ENCODE results near the gene OR4Q3.
"Not testable (repeated sequence)": the region's sequence is repeated elsewhere in the genome, so short reads cannot be mapped to it uniquely, and the experiment has no call there.

Gene OR4Q3

DNA sequence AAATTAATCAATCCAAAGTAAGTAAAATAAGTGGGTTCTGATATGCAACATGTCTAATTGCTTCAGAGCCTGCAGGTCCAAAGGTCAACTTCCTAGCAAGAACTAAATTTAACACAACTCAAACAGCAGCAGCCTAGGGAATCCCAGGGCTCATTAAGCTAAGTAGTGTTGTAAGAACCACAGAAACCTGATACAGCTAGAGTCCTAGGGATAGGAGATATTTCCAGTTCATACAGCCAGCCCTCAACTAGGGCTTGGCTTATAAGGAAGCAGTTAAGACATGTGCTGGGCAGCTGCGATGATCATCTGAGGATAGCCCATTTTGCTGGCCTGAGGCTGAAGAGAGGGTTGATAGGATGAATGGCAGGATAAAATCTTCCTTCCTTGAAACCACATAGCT is at the start of gene OR4Q3:
OR4Q3 (plus strand) TSS at position 316 of the 400 bp plus-strand sequence.
- no peak for DNase-seq (ENCODE audit: low spot score)

DNA sequence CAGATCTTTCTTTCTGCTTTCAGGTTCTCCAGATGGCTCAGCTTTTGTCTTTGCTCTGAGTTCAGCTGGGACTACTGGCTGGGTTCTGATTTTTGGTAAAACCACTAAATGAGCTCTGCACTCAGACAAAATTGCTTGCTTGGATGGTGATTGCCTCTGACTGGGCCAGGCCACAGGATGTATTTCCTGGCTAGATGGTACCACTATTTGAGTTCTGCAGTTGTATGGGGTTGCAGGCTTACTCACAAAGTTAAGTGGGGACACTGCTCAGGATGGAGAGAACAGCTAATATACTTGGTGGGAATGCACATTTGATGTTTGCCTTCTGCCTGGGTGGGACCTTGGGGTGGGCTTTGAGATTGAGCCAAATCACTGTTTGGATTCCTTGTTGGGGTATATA is 14.0 kb upstream of the OR4Q3 start:
- DNase-seq (ENCODE audit: low spot score) = no peak

DNA sequence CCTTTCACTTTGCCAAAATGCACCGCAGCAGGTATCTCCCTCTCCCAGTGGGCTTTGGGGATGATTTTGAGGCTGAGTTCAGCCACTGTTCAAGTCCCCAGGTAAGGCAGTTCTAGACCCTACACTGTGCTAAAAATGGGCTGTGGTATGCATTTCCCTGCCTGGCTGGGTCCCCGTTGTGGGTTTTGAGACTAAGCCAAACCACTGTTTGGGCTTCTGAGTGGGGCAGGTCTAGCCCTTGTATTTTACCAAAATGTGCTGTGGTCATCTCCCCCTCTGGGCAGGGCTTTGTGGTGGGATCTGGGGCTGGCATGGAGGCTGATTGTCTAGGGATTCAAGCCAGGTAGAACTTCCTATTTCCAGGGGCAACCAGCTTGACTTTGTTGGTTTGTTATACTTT is 13.6 kb upstream of the OR4Q3 start:
- no peak for DNase-seq (ENCODE audit: low spot score)

DNA sequence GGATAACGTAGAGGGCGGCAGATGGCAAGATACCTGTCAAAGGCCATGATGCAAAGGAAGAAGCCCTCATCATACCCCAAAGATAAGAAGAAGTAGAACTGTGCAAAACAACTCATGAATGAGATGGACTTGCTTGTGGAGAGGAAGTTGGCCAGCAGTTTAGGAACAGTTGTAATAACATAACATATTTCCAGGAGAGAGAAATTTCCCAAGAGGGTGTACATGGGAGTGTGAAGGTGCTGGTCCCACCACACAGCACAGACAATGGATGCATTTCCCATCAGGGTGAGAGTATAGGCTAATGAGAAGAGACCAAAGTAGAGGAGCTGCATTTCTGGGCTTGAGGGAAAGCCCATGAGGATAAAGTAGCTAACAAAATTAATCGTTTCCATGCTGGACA is 9.5 kb upstream of the OR4Q3 start:
- not testable (repeated sequence) for DNase-seq (ENCODE audit: low spot score)

DNA sequence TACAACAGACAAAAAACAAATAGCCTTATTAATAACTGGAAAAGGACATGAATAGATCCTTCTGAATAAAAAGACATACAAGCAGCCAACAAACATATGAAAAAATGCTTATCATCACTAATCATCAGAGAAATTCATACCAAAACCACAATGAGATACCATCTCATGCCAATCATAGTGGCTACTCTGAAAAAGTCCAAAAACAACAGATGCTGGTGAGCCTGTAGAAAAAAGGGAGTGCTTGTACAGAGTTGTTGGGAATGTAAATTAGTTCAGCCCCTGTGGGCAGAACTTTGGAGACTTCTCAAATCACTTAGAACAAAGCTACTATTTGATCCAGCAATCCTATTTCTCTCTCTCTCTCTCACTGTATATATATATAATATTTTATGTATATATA is 8.9 kb downstream of the OR4Q3 start:
- DNase-seq (ENCODE audit: low spot score) = not testable (repeated sequence)

DNA sequence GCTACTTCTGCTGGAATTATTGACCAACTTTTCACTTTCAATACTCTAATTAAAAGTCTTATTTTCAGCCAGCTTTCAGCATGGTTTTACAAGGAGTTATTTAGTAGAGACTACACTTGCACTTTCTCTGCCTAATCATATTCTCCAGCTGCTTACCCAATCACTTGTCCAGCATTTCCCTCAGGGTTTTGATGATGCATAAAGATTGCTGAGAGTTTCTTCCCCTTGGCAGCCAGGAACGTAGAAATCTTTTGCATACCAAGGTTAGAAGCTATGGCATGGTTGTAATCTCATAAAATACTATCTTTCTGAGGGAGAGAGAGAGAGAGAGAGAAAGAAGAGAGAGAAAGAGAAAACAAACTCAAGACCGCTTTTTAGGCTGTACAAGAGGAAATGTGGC is 10.8 kb downstream of the OR4Q3 start:
- no peak for DNase-seq (ENCODE audit: low spot score)

DNA sequence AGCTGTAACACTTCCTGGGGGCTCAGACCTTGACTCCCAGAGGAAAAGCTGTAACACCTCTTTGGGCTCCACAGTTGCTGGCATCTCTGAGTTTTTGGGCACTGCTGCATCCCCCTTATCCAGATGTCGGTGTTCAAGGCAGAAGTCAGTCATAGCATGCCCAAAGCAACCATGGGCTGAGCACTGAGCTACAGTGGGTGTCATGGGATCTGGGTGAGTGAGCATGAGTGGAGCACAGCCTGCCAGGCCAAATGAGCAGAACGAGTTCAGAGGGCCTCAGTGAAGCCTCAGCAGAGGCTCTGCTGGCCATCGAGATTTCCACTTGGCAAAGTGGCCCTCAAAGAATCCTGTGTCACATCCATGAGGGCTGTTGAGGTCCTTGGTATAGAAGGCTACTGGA is 28.1 kb downstream of the OR4Q3 start:
- DNase-seq (ENCODE audit: low spot score) = not testable (repeated sequence)

DNA sequence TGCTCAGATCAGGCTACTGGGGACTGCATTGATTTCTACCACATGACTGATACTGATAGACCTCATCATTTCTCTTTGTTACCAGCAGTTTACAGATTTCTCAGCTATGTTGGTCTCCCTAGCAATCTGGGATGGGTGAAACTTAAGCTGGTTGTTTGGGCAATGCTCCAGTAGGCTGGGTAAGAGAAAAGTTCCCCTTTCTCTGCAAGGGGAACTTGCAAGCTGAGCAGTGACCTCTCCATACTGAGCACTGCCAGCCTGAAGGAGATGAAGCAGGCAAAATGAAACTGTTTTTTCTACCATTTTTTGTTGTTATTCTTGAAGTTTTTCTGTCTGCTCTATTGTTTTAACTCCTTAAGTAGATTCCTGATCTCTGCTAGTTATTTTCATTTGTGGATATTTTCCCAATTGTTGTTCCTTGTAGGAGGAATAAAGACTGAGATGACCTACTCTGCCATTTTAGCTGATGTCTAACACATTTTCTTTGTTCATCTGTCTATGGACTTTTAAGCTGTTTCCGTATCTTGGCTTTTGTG is 28.6 kb downstream of the OR4Q3 start:
- DNase-seq (ENCODE audit: low spot score) = no peak

DNA sequence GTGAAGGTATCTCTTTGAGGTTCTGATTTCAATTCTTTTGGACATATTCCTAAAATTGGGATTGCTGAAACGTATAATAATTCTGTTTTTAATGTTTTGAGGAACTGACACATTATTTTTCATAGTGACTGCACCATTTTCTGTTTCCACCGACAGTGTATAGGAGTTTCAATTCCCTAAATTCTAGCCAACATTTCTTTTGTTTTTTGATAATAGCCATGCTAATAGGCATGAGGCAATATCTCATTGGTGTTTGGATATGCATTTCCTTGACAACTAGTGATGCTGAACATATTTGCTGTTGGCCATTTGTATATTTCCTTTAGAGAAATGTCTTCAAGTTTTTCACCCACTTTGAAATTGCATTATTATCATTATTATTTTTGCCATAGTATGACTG is 29.1 kb downstream of the OR4Q3 start:
- DNase-seq (ENCODE audit: low spot score) = not testable (repeated sequence)

DNA sequence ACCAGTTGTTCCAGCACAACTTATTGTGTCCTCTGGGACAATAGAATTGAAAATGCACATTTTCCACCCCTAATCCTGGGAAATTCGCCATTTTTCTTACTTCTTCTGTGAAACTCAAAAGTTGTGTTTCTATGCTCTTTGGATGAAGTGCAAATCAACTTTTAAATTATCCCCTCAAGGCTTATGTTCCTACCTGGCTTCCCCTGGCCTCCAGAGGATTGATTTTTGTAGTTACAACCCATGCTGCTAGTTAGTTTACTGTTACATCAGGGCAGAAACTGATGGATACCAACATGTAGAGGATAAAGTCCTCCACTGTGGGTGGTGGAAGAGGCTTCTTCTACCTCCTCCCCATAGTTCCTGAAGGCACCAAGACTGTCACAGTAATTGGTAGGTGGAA is 29.8 kb downstream of the OR4Q3 start, which contains the start of gene OR4M1:
OR4M1 (plus strand) TSS at position 301 of the 400 bp plus-strand sequence. CDS start 6,819 bp downstream, outside the sequence.
- DNase-seq (ENCODE audit: low spot score) = not testable (repeated sequence)

DNA sequence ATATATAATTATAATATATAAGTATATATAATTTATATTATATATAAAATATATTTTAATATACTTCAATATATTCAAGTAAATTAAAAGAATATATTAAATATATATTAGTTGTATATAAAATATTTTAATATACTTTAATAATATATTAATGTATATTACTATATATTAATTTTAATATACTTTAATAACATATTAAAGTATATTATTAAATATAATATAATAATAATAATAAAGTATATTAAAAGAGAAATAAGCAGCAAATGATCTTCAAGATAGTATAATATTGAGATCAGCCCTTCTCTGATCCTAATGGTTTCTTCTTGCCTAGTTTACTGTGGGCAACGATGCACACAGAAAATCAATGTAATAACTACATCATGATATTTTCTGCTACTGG is 32.2 kb downstream of the OR4Q3 start:
- DNase-seq (ENCODE audit: low spot score) = no peak

DNA sequence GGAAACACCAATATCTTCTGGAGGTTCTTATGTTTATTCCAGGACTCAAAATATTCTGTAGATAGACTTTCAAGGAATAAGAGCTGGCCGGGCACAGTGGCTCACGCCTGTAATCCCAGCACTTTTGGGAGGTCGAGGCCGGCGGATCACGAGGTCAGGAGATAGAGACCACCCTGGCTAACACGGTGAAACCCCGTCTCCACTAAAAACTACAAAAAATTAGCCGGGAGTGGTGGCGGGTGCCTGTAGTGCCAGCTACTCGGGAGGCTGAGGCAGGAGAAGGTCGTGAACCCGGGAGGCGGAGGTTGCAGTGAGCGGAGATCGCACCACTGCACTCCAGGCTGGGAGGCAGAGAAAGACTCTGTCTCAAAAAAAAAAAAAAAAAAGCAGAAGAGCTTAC is 42.5 kb downstream of the OR4Q3 start:
- not testable (repeated sequence) for DNase-seq (ENCODE audit: low spot score)

DNA sequence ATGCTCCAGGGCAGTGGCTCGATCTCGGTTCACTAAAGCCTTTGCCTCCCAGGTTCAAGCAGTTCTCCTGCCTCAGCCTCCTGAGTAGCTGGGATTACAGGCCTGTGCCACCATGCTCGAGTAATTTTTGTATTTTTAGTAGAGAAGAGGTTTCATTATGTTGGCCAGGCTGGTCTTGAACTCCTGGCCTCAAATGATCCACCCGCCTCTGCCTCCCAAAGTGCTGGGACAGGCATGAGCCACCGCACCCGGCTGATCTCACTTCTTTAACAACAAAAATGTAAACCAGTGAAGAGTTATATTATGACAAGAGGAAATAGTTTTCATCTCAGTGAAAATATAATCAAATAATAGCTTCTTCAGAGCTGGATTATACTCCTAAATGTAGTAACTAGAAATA is 43.9 kb downstream of the OR4Q3 start:
- not testable (repeated sequence) for DNase-seq (ENCODE audit: low spot score)

DNA sequence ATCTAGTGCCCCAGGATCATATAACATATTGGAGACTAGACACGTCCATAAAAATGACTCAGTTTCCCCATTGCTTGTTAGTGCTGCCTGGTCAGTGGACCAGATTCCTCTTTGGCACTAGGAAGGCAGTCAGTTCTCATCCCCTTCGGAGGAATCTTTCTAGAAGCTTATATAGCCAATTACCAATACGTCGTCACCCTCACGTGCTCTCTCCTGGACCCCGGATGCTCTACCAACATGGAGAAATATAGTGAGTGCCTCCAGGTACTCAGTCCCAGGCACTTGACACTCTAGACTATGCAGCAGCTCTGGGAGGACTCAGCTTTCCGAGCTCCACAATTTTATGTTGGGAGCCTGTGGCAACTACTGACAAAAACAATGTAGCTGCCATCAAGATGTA is 44.8 kb downstream of the OR4Q3 start:
- DNase-seq (ENCODE audit: low spot score) = not testable (repeated sequence)

DNA sequence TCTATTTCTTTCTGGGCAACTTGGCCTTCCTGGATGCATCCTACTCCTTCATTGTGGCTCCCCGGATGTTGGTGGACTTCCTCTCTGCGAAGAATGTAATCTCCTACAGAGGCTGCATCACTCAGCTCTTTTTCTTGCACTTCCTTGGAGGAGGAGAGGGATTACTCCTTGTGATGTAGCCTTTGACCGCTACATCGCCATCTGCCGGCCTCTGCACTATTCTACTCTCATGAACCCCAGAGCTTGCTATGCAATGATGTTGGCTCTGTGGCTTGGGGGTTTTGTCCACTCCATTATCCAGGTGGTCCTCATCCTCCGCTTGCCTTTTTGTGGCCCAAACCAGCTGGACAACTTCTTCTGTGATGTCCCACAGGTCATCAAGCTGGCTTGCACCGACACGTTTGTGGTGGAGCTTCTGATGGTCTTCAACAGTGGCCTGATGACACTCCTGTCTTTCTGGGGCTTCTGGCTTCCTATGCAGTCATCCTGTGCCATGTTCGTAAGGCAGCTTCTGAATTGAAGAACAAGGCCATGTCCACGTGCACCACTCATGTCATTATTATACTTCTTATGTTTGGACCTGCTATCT is 53.2 kb downstream of the OR4Q3 start:
- not testable (repeated sequence) for DNase-seq (ENCODE audit: low spot score)

Data from hepatic stellate cell (primary cell).